Renal cortex interstitium (tissue), 11 donors: ENCODE measurements around the gene ST7. TPM values are rescaled to one million over a fixed set of nuclear protein-coding genes. Genes with fewer than 3 reads are reported as not detected.

Experiments
- DNase-seq, 11 donors: peaks; one replicate each; pipeline ENCODE4 v3.0.0-alpha.2; 2013; ENCODE audit warnings: low read depth in 9 of 11, low spot score in 4 of 11; ENCODE audit errors: extremely low read depth in 1 of 11
- polyA plus RNA-seq, 3 donors: library from polyadenylated mRNA; unstranded; fragments of 120-200 nt; gene quantifications; one replicate each; pipeline ENCODE4 v1.2.1, GENCODE V29; 2013; ENCODE audit not compliant: insufficient read length in 3 of 3

ST7 gene
- polyA plus RNA-seq, 3 donors = 27.1 to 30.2 (median 29.6) TPM

DNA sequence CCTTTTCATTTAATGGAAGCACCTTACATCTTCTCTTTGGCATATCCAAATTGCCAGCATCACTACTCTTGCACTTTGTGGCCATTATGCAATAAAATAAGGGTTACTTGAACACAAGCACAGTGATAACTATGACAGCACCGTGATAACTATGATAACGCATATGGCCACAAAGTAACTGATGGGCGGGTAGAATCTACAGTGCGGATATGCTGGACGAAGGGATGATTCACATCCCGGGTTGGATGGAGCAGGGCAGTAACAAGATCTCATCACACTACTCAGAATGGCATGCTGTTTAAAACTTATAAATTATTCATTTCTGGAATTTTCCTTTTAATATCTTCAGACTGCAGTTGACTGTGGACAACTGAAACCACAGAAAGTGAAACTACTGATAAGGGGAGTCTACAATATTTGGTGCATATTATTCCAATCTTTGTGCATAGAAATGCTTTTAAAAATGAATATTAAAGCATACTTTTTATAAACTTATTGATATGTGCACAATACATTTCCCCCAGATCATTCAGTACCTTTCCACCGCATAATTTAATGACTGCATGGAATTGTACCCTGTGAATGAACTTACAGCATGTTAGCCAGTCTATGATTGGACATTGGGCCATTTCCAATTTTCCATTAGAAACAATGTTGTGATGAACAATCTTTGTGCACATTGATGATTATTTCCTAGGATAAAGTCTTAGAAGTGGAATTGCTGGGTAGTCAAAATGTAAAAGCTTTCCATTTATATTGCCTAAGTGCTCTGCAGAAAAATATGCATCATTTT, 233.1 kb downstream of the ST7 start:
- DNase-seq = no peak

- DNase-seq = no peak
Observed at GRCh38 chr7:117188376-117188775, 235.1 kb downstream of the ST7 start.

DNA sequence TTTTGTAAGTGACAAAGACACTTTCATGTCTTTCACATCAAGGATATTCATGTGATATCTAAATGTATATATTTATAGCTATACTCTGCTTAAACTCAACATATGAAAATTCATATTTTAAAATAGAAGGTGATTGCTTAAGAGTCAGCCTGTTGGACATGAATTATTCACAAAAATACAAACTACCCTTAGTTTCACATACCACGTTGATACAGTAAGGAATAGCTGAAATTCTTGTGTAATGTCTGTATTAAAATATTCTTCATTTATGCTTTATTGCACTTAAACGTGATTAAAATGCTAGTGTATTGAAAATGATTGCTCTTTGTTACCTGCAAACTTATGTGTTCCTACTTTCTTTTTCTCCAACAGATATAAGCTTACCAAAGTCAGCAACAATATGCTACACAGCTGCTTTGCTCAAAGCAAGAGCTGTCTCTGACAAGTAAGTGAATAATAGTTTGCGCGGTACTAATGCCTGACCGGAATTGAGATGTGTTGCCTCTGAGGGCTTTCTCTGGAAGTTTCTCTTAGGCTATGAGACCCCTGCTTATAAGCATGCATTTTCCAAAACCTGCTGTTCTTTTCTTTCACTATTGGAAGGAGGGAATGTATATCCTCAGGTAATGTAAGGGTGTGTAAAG, 235.8 kb downstream of the ST7 start:
- DNase-seq = no peak

DNA sequence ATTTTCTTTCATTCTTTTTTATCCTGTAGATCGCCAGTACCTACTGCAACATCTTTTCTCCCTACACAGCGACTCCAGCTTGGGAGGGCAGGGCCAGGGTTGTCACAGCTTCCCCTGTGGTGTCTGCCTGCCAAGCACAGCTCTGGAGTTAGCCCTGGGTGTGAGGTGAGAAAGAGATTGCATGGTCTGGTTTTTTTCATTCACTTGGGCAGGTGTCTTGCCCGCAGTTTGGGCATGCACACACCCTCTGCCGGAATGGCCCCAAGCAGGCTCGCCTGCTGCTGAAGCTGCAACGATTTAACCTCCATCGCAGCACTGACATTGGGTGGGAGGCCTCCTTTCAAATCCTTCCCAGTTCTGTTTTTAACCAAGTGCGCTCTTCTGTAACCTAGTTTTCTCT, 236.8 kb downstream of the ST7 start:
- no peak for DNase-seq

DNA sequence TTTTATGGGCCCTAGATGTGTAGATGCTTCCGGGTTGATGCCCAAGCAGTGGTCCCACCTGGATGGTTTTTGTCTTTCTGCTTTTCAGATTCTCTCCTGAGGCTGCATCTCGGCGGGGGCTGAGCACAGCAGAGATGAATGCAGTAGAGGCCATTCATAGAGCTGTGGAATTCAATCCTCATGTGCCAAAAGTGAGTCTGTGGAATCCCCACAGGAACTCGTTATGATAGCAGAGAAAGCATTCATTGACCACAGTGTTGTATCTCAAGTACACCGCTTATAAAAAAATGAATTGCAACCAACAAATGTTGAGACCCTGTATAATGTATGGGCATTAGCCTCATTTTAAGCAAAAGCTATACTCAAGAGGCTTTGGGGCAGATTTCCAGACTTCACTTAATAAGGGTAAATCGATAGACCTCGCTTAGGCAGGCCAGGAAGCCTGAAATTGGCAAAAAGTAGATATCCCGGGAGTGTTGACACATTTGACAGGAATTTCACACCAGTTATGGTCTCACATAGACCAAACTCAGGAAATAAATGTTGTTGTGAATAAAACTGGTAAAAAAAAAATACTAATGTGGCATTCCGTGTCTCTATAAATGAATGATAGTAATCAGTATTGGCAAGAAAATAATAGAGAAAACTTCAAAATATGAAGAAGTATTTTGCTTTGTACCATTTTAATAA, 237.6 kb downstream of the ST7 start:
- DNase-seq = no peak

DNA sequence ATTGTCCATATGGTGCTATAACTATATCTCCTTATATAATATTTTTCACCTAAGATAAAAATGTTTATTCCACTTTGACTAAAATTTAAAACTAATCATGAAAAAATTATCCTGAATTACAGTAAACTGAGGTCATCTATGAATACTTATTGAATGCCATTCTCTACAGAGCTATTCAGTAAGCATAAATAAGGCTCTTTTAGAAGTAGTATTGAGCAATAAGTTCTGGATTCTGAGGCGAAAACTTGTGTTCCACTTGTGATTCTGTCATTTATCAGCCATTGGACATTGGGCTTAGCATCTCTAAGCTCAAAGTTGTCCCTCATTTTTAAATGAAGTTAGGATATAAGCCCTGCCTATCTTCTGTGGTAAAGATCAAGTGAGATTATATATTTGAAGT, 238.8 kb downstream of the ST7 start:
- DNase-seq = no peak

GRCh38 chr7:117193564-117193963, 240.3 kb downstream of the ST7 start:
- DNase-seq = no peak

DNA sequence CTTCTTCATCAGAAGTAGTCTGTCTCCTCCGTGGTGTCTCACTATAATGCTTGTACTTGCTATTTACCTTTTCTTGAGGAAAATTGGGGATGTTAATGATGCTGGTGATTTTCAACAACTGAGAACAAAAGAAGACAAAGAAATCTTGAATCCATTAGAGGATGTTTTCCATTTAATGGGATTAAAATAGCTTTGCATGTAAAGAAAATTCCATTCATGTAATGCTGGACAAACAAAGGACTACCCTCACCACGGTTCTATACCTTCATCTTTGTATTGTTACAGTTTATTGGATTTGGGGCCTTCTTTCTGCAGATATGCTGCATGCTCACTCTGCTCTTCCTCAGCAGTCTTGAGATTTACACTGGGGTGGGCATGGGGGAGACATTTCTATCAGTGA, 241.1 kb downstream of the ST7 start:
- no peak for DNase-seq

DNA sequence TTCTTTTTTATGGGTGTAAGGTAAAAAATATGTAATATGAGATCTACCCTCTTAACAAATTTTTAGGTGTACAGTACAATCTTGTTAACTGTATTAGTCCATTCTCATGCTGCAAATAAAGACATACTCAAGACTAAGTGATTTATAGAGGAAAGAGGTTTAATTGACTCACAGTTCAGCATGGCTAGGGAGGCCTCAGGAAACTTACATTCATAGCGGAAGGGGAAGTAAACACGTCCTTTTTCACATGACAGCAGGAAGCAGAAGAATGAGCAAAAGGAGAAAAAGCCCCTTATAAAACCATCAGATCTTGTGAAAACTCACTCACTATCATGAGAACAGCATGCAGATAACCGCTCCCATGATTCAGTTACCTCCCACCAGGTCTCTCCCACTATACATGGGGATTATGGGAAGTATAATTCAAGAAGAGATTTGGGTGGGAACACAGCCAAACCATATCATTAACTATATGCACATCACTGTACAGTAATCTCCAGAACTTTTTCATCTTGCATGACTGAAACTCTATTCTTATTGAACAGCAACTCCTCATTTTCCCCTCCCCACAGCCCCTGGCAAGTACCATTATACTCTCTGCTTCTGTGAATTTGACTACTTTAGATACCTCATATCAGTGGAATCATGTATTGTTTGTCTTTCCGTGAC, 242.2 kb downstream of the ST7 start:
- no peak for DNase-seq

GRCh38 chr7:117200132-117200531, 246.8 kb downstream of the ST7 start:
- no peak for DNase-seq

- DNase-seq = no peak
Observed at GRCh38 chr7:117200786-117201458, 247.6 kb downstream of the ST7 start.

- no peak for DNase-seq
Observed at GRCh38 chr7:117202511-117202910, 249.2 kb downstream of the ST7 start.

DNA sequence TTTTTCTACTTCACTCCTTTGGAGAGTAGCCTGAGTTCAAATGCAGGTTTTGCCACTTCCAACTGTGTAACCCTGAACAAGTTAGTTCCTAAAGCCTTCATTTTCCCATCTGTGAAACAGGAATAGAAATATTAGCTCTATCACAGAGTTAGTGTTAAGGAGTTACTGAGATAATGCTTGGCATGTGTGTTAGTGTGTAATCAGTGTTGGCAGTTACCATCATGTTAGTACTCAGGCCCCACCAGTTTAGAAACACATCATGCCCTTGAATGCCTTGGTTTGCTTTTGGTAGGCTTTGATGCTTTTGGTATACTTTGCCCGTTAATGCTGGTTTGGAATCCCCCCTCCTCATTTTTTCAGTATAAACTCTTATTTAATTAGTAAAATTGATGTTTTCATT, 249.9 kb downstream of the ST7 start:
- DNase-seq = no peak

GRCh38 chr7:117205873-117206272, 252.6 kb downstream of the ST7 start:
- DNase-seq = no peak

DNA sequence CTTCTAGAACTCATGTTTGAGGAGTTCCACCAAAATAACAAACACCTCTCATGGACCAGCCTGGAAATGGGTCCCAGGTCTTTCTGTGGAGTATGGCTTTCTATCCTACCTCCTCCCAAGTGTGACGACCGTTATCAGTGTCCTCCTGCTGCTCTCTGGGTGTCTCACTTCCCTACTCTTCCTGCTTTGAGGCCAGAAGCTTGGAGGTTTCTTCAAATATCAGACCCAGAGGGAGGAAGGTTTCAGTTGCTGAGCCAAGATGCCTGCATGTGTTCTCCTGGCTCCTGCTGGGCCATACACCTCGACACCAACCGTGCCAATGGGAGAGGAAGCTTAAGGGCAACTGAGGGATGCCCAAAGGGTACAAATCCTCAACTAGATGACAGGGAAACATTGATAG, 255.0 kb downstream of the ST7 start:
- DNase-seq = no peak

- no peak for DNase-seq
Observed at GRCh38 chr7:117210397-117210796, 257.1 kb downstream of the ST7 start.

GRCh38 chr7:117210908-117211307, 257.6 kb downstream of the ST7 start:
- DNase-seq = no peak

DNA sequence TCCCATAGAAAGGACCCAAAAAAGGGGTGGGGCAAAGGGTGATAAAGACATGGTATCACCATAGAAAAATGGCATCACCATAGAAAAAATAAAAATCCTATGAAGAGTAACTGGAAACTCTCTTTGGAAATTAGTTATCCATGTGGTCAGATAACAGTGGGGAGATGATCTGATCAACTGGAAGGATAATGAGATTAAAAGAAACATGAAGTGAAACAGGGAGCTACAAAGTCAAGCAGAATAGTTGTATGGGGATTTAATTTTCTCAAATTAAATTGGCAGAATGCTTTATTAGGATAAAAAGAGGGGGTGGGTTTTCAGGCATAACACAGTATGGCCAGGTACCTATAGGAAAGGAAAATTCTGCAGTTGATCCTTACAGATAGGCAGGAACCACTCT, 258.3 kb downstream of the ST7 start:
- no peak for DNase-seq
